ENCODE results near the gene UTS2B.

UTS2B gene

DNA sequence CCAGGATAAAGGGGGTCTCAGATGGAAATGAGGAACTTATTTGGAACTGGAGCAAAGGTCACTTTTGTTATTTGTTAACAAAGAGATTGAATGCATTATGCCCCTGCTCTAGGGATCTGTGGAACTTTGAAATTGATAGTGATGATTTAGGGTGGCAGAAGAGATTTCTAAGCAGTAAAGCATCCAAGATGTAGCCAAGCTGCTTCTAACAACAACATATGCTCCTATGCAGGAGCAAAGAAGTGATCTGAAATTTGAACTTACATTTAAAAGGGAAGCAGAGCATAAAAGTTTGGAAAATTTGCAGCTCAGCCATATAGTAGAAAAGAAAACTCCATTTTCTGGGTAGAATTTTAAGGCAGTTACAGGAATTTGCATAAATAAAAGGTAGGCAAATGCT is 31.5 kb downstream of the UTS2B start:
- Histone ChIP-seq H3K27me3 (replicated peaks in 2 of 5; ENCODE audit: control insufficient read depth in 4 of 5, insufficient read depth in 5 of 5, low read length in 4 of 5) (no peaks in the 10 kb centered on the region), H3K27ac (ENCODE audit: insufficient read depth in 1 of 2, low read depth in 1 of 2, low read length in 2 of 2, poor library complexity in 1 of 2, severe bottlenecking in 2 of 2) (no peak overlapping the region), H3K9me3 (ENCODE audit: control extremely low read depth in 1 of 5, control insufficient read depth in 4 of 5, insufficient read depth in 2 of 5, low read depth in 1 of 5, low read length in 4 of 5) (no peaks in the 10 kb centered on the region), H3K4me3 (ENCODE audit: control insufficient read depth in 1 of 7, extremely low read depth in 1 of 7, insufficient read depth in 4 of 7, low read depth in 2 of 7, low read length in 6 of 7) (no peak overlapping the region), H3K36me3 (ENCODE audit: control insufficient read depth in 4 of 4, insufficient read depth in 4 of 4, low read length in 3 of 4) (no peaks in the 10 kb centered on the region), H3K4me1 (ENCODE audit: control extremely low read depth in 1 of 4, control insufficient read depth in 4 of 4, insufficient read depth in 4 of 4, low read length in 3 of 4) (peaks cover 0 to 3% (median 0%) of the 10 kb centered on the region in 4 experiments)
- DNase-seq: no peak
- ChIA-PET CTCF (no interaction called here), POLR2A (no interaction called here)

DNA sequence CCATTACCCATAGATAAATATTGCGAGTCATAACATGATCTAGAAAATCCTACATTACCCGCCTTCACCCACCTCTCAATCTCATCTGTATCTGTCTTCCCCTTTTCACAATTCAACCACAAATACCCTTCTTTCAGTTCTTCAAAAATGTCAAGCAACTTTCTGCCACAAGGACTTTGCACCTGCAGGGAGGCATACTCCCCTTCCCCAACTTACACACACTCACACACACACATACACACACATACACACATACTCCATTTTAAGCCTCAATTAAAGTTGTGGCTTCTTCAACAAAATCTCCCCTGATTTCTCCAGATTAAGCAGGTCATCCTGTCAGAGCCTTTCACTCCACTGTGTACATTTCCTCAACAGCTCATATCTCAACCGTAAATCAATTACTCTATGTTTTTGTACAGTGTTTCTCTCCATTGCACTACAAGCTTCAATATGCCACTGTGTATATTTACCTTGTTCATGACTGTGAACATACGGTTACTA is 34.2 kb downstream of the UTS2B start:
- ChIA-PET POLR2A (no interaction called here), CTCF (no interaction called here)
- 74% methylated on average over 3 of the region's 4 CpGs for WGBS (ENCODE audit: insufficient coverage)
- Histone ChIP-seq H3K27ac (ENCODE audit: insufficient read depth in 1 of 2, low read depth in 1 of 2, low read length in 2 of 2, poor library complexity in 1 of 2, severe bottlenecking in 2 of 2) (no peak overlapping the region), H3K4me3 (ENCODE audit: control insufficient read depth in 1 of 7, extremely low read depth in 1 of 7, insufficient read depth in 4 of 7, low read depth in 2 of 7, low read length in 6 of 7) (no peak overlapping the region), H3K4me1 (ENCODE audit: control extremely low read depth in 1 of 4, control insufficient read depth in 4 of 4, insufficient read depth in 4 of 4, low read length in 3 of 4) (peaks cover 0 to 3% (median 0%) of the 10 kb centered on the region in 4 experiments), H3K27me3 (replicated peaks in 2 of 5; ENCODE audit: control insufficient read depth in 4 of 5, insufficient read depth in 5 of 5, low read length in 4 of 5) (no peaks in the 10 kb centered on the region), H3K9me3 (ENCODE audit: control extremely low read depth in 1 of 5, control insufficient read depth in 4 of 5, insufficient read depth in 2 of 5, low read depth in 1 of 5, low read length in 4 of 5) (no peaks in the 10 kb centered on the region), H3K36me3 (ENCODE audit: control insufficient read depth in 4 of 4, insufficient read depth in 4 of 4, low read length in 3 of 4) (no peaks in the 10 kb centered on the region)
- peak; percentile 8 to 65 (median 33) for DNase-seq

DNA sequence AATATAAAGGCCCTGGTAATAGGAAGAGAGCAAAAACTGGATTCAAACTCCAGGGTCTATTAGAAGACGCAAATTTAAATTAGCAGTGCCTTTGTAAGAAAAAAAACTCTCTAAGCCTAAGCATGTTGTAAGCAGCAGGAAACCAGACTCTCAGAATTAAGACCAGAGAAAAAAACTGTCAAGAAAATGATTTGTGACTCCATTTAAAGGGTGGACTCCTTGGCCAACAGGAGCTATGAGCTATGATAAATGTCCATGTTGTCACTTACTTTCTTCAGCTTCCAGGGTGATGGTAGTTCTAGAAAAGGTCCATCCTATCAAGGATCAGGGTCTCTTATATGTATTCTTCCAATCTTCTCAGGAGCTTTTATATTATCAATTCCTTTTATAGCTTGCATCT is 36.0 kb downstream of the UTS2B start:
- DNase-seq: no peak
- Histone ChIP-seq H3K9me3 (ENCODE audit: control extremely low read depth in 1 of 5, control insufficient read depth in 4 of 5, insufficient read depth in 2 of 5, low read depth in 1 of 5, low read length in 4 of 5) (no peaks in the 10 kb centered on the region), H3K4me3 (ENCODE audit: control insufficient read depth in 1 of 7, extremely low read depth in 1 of 7, insufficient read depth in 4 of 7, low read depth in 2 of 7, low read length in 6 of 7) (no peak overlapping the region), H3K27ac (ENCODE audit: insufficient read depth in 1 of 2, low read depth in 1 of 2, low read length in 2 of 2, poor library complexity in 1 of 2, severe bottlenecking in 2 of 2) (no peak overlapping the region), H3K36me3 (ENCODE audit: control insufficient read depth in 4 of 4, insufficient read depth in 4 of 4, low read length in 3 of 4) (no peaks in the 10 kb centered on the region), H3K4me1 (ENCODE audit: control extremely low read depth in 1 of 4, control insufficient read depth in 4 of 4, insufficient read depth in 4 of 4, low read length in 3 of 4) (peaks cover 0 to 3% (median 0%) of the 10 kb centered on the region in 4 experiments), H3K27me3 (replicated peaks in 2 of 5; ENCODE audit: control insufficient read depth in 4 of 5, insufficient read depth in 5 of 5, low read length in 4 of 5) (no peaks in the 10 kb centered on the region)
- ChIA-PET CTCF (no interaction called here), POLR2A (no interaction called here)
- WGBS (ENCODE audit: insufficient coverage): no CpG with 5 or more reads among the region's 1 CpG

DNA sequence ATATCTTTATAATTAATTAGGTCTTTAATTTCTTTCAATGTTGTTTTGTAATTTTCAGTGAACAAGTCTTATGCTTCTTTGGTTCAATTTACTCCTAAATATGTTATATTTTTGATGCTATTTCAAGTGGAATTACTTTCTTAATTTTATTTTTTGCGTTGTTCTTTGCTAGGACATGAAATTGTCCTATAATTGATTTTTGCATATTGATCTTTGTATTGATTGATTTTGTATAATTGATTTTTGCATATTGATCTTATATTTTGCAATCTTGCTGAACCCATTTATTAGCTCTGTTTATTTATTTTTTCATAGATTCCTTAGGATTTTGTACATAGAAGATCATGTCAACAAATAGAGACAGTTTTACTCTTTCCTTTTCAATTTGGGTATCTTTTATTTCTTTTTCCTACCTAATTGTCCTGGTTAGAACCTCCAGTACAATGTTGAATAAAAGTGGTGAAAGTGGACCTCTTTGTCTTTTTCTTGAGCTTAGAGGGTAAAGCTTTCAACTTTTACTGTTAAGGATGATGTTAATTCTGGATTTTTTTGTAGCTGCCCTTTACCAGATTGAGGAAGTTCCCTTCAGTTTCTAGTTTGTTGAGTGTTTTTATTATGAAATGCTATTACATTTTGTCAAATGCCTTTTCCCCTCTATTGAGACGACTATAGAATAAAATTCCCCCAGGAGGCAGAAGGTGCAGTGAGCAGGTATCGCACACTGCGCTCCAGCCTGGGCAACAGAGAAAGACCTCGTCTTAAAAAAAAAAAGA is 37.9 kb downstream of the UTS2B start:
- peaks cover 0 to 3% (median 0%) of the 10 kb centered on the region in 4 experiments for H3K4me1 ChIP-seq (ENCODE audit: control extremely low read depth in 1 of 4, control insufficient read depth in 4 of 4, insufficient read depth in 4 of 4, low read length in 3 of 4)
- ChIA-PET CTCF (no interaction called here), POLR2A (no interaction called here)
- H3K27ac ChIP-seq (ENCODE audit: insufficient read depth in 1 of 2, low read depth in 1 of 2, low read length in 2 of 2, poor library complexity in 1 of 2, severe bottlenecking in 2 of 2): no peak overlapping the region
- WGBS (ENCODE audit: insufficient coverage): 100% methylated on average over 1 of the region's 5 CpGs
- no peak overlapping the region for H3K4me3 ChIP-seq (ENCODE audit: control insufficient read depth in 1 of 7, extremely low read depth in 1 of 7, insufficient read depth in 4 of 7, low read depth in 2 of 7, low read length in 6 of 7)
- peak in 1 of 3 donors; percentile 2 for DNase-seq
- H3K36me3 ChIP-seq (ENCODE audit: control insufficient read depth in 4 of 4, insufficient read depth in 4 of 4, low read length in 3 of 4): no peaks in the 10 kb centered on the region
- no peaks in the 10 kb centered on the region for H3K27me3 ChIP-seq (replicated peaks in 2 of 5; ENCODE audit: control insufficient read depth in 4 of 5, insufficient read depth in 5 of 5, low read length in 4 of 5)
- no peaks in the 10 kb centered on the region for H3K9me3 ChIP-seq (ENCODE audit: control extremely low read depth in 1 of 5, control insufficient read depth in 4 of 5, insufficient read depth in 2 of 5, low read depth in 1 of 5, low read length in 4 of 5)

DNA sequence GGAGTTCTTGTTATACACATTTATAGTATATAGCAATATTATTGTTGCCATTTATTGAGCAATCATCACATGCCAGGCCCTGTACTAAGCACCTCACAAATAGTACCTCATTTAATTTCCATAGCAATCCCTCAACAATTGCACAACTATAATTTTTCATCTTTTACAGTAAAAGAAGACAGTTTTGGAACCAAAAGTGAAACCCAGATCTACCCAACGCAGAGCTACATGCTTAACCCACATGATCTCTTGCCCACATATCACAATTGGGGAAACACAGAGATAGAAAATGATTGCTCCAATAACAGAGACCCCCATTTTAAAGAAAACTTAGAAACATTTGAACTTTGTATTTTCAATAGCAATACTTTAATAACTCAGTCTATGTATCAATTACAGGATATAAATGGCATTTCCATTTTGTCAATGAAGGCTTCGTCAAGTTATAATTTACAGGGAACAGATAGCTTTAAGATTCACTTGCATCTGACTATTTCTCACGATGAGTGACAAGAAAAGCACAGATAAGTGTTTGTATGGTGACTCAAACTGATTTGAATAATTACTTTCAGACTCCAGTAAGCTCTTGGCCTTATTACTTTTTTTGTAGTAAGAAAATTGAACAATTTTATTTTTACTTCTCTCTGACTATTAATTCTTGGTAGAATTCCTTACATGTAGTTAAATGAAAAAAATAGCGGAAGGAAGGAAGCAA is 39.9 kb downstream of the UTS2B start:
- ChIA-PET POLR2A (no interaction called here), CTCF (no interaction called here)
- Histone ChIP-seq H3K36me3 (ENCODE audit: control insufficient read depth in 4 of 4, insufficient read depth in 4 of 4, low read length in 3 of 4) (no peaks in the 10 kb centered on the region), H3K27me3 (replicated peaks in 2 of 5; ENCODE audit: control insufficient read depth in 4 of 5, insufficient read depth in 5 of 5, low read length in 4 of 5) (no peaks in the 10 kb centered on the region), H3K9me3 (ENCODE audit: control extremely low read depth in 1 of 5, control insufficient read depth in 4 of 5, insufficient read depth in 2 of 5, low read depth in 1 of 5, low read length in 4 of 5) (no peaks in the 10 kb centered on the region), H3K4me3 (ENCODE audit: control insufficient read depth in 1 of 7, extremely low read depth in 1 of 7, insufficient read depth in 4 of 7, low read depth in 2 of 7, low read length in 6 of 7) (no peak overlapping the region), H3K27ac (ENCODE audit: insufficient read depth in 1 of 2, low read depth in 1 of 2, low read length in 2 of 2, poor library complexity in 1 of 2, severe bottlenecking in 2 of 2) (no peak overlapping the region), H3K4me1 (ENCODE audit: control extremely low read depth in 1 of 4, control insufficient read depth in 4 of 4, insufficient read depth in 4 of 4, low read length in 3 of 4) (no peaks in the 10 kb centered on the region)
- WGBS (ENCODE audit: insufficient coverage): 60% methylated on average over 2 of the region's 4 CpGs
- DNase-seq: peak in 2 of 3 donors; percentile 9 to 50

DNA sequence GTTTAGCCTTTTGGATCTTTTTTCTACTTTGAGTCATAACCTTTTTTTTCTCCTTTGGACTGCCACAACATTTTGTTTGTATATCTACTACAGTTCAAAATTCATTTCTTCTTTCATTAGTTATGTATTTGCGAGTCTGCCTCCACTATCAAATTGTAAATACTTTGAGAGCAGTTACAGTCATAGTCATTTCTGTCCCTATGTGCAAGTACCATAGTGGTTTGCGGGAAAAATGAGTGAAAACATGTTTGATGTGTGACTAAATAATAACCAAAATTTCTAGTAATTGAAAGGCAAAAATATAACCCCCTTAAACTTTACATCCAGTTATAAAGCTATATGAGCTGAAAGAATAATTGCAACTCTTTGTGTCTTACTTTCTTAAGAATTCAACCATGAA is 46.9 kb downstream of the UTS2B start:
- CTCF ChIA-PET: no interaction called here
- Histone ChIP-seq H3K36me3 (ENCODE audit: control insufficient read depth in 4 of 4, insufficient read depth in 4 of 4, low read length in 3 of 4) (no peaks in the 10 kb centered on the region), H3K4me3 (ENCODE audit: control insufficient read depth in 1 of 7, extremely low read depth in 1 of 7, insufficient read depth in 4 of 7, low read depth in 2 of 7, low read length in 6 of 7) (no peak overlapping the region), H3K9me3 (ENCODE audit: control extremely low read depth in 1 of 5, control insufficient read depth in 4 of 5, insufficient read depth in 2 of 5, low read depth in 1 of 5, low read length in 4 of 5) (no peaks in the 10 kb centered on the region), H3K27ac (ENCODE audit: insufficient read depth in 1 of 2, low read depth in 1 of 2, low read length in 2 of 2, poor library complexity in 1 of 2, severe bottlenecking in 2 of 2) (no peak overlapping the region), H3K27me3 (replicated peaks in 2 of 5; ENCODE audit: control insufficient read depth in 4 of 5, insufficient read depth in 5 of 5, low read length in 4 of 5) (no peaks in the 10 kb centered on the region), H3K4me1 (ENCODE audit: control extremely low read depth in 1 of 4, control insufficient read depth in 4 of 4, insufficient read depth in 4 of 4, low read length in 3 of 4) (no peaks in the 10 kb centered on the region)
- DNase-seq: no peak
- no CpG with 5 or more reads among the region's 2 CpGs for WGBS (ENCODE audit: insufficient coverage)
- POLR2A ChIA-PET: no interaction called here

All from common myeloid progenitor, CD34-positive (primary cell).